Activated T-cell treated with anti-CD3 and anti-CD28 coated beads, Interleukin-2, amount 50 U/mL, for 1 hour (primary cell): ENCODE results near the gene OPN4.
"Not testable (repeated sequence)": the region's sequence is repeated elsewhere in the genome, so short reads cannot be mapped to it uniquely, and the experiment has no call there.

Experiments
- DNase-seq: peaks from one replicate; pipeline ENCODE4 v3.0.0-alpha.2; 2020

Gene OPN4

GRCh38 chr10:86654411-86655172, at the start of gene OPN4:
Gene OPN4 (plus strand): TSS chr10:86654547. CDS start chr10:86654784, 237 bp downstream.
- no peak for DNase-seq

- DNase-seq: no peak
These were observed 46.7 kb upstream of the OPN4 start for GRCh38 chr10:86607674-86608073.

- no peak for DNase-seq
These were observed 44.4 kb upstream of the OPN4 start for GRCh38 chr10:86609920-86610319.

- no peak for DNase-seq
These were observed 43.0 kb upstream of the OPN4 start for GRCh38 chr10:86611386-86611785.

GRCh38 chr10:86613096-86613495, 41.3 kb upstream of the OPN4 start:
- no peak for DNase-seq

- DNase-seq: no peak
These were observed 40.4 kb upstream of the OPN4 start for GRCh38 chr10:86613905-86614304.

GRCh38 chr10:86614853-86615252, 39.5 kb upstream of the OPN4 start:
- no peak for DNase-seq

GRCh38 chr10:86617278-86617677, 37.1 kb upstream of the OPN4 start:
- not testable (repeated sequence) for DNase-seq

- no peak for DNase-seq
These were observed 26.0 kb upstream of the OPN4 start for GRCh38 chr10:86628311-86628710.

- no peak for DNase-seq
These were observed 24.3 kb upstream of the OPN4 start for GRCh38 chr10:86630079-86630478.

GRCh38 chr10:86632009-86632800, 22.1 kb upstream of the OPN4 start:
- DNase-seq: no peak

GRCh38 chr10:86632951-86633350, 21.4 kb upstream of the OPN4 start:
- DNase-seq: no peak

GRCh38 chr10:86635402-86635801, 18.9 kb upstream of the OPN4 start:
- DNase-seq: no peak

- DNase-seq: no peak
These were observed 18.0 kb upstream of the OPN4 start for GRCh38 chr10:86636311-86636710.

- DNase-seq: no peak
These were observed 12.3 kb upstream of the OPN4 start for GRCh38 chr10:86642021-86642420.

GRCh38 chr10:86642499-86642898, 11.8 kb upstream of the OPN4 start:
- DNase-seq: no peak

- no peak for DNase-seq
These were observed 10.1 kb upstream of the OPN4 start for GRCh38 chr10:86644152-86644793.

GRCh38 chr10:86644794-86645445, 9.4 kb upstream of the OPN4 start:
- DNase-seq: no peak

GRCh38 chr10:86645621-86646165, 8.7 kb upstream of the OPN4 start:
- DNase-seq: not testable (repeated sequence)

- DNase-seq: no peak
These were observed 7.8 kb upstream of the OPN4 start for GRCh38 chr10:86646532-86646931.

GRCh38 chr10:86646933-86647332, 7.4 kb upstream of the OPN4 start:
- no peak for DNase-seq

- no peak for DNase-seq
These were observed 6.3 kb upstream of the OPN4 start for GRCh38 chr10:86647773-86648703.
